Smooth muscle cell (in vitro differentiated cells): ENCODE measurements around the gene PTPRN2. TPM values are rescaled to one million over a fixed set of nuclear protein-coding genes. Genes with fewer than 3 reads are reported as not detected.

Experiments used
- DNase-seq: peaks from one replicate; lab custom pipeline; 2025; ENCODE audit not compliant: unreplicated experiment; lab: John Stamatoyannopoulos, UW
- H2AFZ ChIP-seq: fragments of 200-600 bp; sonication (generic); 2 replicates; pipeline ENCODE4 v1.6.0; 2016; ENCODE audit warnings: antibody characterized with exemption, low read depth, mild to moderate bottlenecking
- H3F3A ChIP-seq: fragments of 200-600 bp; sonication (generic); 2 replicates; pipeline ENCODE4 v1.6.0; 2017; ENCODE audit warnings: antibody characterized with exemption, low read depth
- H3K27ac ChIP-seq: fragments of 200-600 bp; sonication (generic); 2 replicates; pipeline ENCODE4 v1.5.1; 2016; ENCODE audit warnings: low read depth, mild to moderate bottlenecking
- H3K27me3 ChIP-seq: fragments of 200-600 bp; sonication (generic); 2 replicates; pipeline ENCODE4 v1.6.1; 2016; ENCODE audit warnings: low read depth, mild to moderate bottlenecking
- H3K36me3 ChIP-seq: fragments of 200-600 bp; sonication (generic); 2 replicates; pipeline ENCODE4 v1.5.1; 2016; ENCODE audit warnings: low read depth
- H3K4me1 ChIP-seq: fragments of 200-600 bp; sonication (generic); 2 replicates; pipeline ENCODE4 v1.5.1; 2016; ENCODE audit warnings: low read depth
- H3K4me2 ChIP-seq: fragments of 200-600 bp; sonication (generic); 2 replicates; pipeline ENCODE4 v1.6.0; 2016; ENCODE audit warnings: mild to moderate bottlenecking
- H3K4me3 ChIP-seq: fragments of 200-600 bp; sonication (generic); 2 replicates; pipeline ENCODE4 v1.5.1; 2016; ENCODE audit warnings: mild to moderate bottlenecking
- H3K79me2 ChIP-seq: fragments of 200-600 bp; sonication (generic); 2 replicates; pipeline ENCODE4 v1.6.0; 2016; ENCODE audit warnings: low read depth, mild to moderate bottlenecking
- H3K9ac ChIP-seq: fragments of 200-600 bp; sonication (generic); 2 replicates; pipeline ENCODE4 v1.6.0; 2016; ENCODE audit warnings: low read depth
- H3K9me3 ChIP-seq: fragments of 200-600 bp; sonication (generic); replicated peaks from 2 replicates; pipeline ENCODE4 v1.5.1; 2016; ENCODE audit warnings: low read depth
- H4K20me1 ChIP-seq: fragments of 200-600 bp; sonication (generic); 2 replicates; pipeline ENCODE4 v1.6.0; 2016; ENCODE audit warnings: low read depth
- WGBS: methylation state at CpG from one replicate; pipeline ENCODE4 v1.1.7; 2016; ENCODE audit warnings: low lambda C conversion rate; 5-methylcytosine and 5-hydroxymethylcytosine counted together
- polyA plus RNA-seq: library from polyadenylated mRNA; unstranded; fragments of >200 nt; fragmentation: Nextera tagmentation; extraction: Ambion mirVana; gene quantifications from 2 replicates; pipeline ENCODE4 v1.2.1, GENCODE V29; 2016
- total RNA-seq: library from RNA; depleted of rRNA; stranded (reverse); fragments of >200 nt; gene quantifications from 2 replicates; pipeline ENCODE4 v1.2.3, GENCODE V29; 2014
- TF ChIP-seq, protein P1 (sequence below): fragments of 200-600 bp; sonication (generic); IDR thresholded peaks from 2 replicates; pipeline ENCODE4 v1.5.1; 2017; ENCODE audit warnings: borderline replicate concordance, mild to moderate bottlenecking, antibody characterized with exemption; ENCODE audit not compliant: insufficient read depth, poor library complexity, severe bottlenecking

The PTPRN2 gene
- total and polyA plus RNA-seq, 2 experiments from 2014 or later = 0.09 to 0.87 TPM

DNA sequence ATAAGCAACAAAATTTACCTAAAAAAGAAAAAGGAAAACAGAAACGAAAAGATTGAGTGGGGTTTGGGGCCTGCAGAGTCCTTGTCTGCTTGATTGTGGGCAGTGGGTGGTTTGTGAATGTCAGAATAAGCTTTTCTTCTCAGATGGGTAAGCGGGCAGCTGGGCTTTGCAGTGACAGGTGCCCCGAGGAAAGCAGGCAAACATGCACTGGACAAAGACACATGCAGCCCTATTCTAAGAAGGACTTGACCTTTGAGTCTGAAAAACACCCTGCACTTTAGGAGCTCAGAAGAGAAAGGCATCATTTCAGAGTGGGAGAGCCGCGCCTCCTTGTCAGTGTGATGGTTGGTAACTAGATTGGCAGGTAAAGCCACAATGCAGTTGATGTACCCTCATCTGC, 562.7 kb downstream of the PTPRN2 start:
- Histone ChIP-seq H3K4me1 (no peaks in the 10 kb centered on the region), H2AFZ (no peak overlapping the region), H3K27me3 (peaks cover 5% of the 10 kb centered on the region), H3K27ac (no peak overlapping the region), H4K20me1 (no peaks in the 10 kb centered on the region), H3K36me3 (no peaks in the 10 kb centered on the region), H3K9me3 (no peaks in the 10 kb centered on the region), H3K9ac (no peak overlapping the region), H3K79me2 (no peaks in the 10 kb centered on the region), H3K4me3 (no peak overlapping the region), H3F3A (no peaks in the 10 kb centered on the region), H3K4me2 (no peak overlapping the region)
- DNase-seq = no peak
- WGBS = 95% methylated on average over 5 of the region's 5 CpGs
- TF ChIP-seq, protein P1, sequence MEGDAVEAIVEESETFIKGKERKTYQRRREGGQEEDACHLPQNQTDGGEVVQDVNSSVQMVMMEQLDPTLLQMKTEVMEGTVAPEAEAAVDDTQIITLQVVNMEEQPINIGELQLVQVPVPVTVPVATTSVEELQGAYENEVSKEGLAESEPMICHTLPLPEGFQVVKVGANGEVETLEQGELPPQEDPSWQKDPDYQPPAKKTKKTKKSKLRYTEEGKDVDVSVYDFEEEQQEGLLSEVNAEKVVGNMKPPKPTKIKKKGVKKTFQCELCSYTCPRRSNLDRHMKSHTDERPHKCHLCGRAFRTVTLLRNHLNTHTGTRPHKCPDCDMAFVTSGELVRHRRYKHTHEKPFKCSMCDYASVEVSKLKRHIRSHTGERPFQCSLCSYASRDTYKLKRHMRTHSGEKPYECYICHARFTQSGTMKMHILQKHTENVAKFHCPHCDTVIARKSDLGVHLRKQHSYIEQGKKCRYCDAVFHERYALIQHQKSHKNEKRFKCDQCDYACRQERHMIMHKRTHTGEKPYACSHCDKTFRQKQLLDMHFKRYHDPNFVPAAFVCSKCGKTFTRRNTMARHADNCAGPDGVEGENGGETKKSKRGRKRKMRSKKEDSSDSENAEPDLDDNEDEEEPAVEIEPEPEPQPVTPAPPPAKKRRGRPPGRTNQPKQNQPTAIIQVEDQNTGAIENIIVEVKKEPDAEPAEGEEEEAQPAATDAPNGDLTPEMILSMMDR = no peak

DNA sequence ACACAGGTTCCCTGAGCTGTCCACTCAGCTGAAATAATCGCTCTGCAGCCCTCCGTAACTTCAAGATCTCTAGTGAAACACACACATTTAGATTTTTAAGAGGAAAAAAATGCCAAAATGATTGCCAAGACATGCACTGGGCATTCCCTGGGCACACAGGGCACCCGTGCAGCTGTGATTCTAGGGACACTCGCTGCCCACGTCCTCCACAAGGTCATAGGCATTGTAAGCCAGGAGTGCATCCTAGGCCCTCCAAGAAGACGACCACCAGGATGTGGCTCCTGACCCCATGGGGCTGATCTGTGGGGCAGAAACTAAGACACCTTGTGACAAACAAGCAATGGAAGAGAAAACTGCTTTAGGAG, 563.3 kb downstream of the PTPRN2 start:
- no peak overlapping the region for H3K4me2 ChIP-seq
- H3K4me1 ChIP-seq = no peaks in the 10 kb centered on the region
- TF ChIP-seq, protein P1 = no peak
- no peak overlapping the region for H3K27ac ChIP-seq
- H3K9me3 ChIP-seq = no peaks in the 10 kb centered on the region
- 93% methylated on average over 6 of the region's 6 CpGs for WGBS
- H3F3A ChIP-seq = no peaks in the 10 kb centered on the region
- peaks cover 5% of the 10 kb centered on the region for H3K27me3 ChIP-seq
- H3K36me3 ChIP-seq = no peaks in the 10 kb centered on the region
- H2AFZ ChIP-seq = no peak overlapping the region
- no peak overlapping the region for H3K9ac ChIP-seq
- H3K79me2 ChIP-seq = no peaks in the 10 kb centered on the region
- no peaks in the 10 kb centered on the region for H4K20me1 ChIP-seq
- DNase-seq = no peak
- H3K4me3 ChIP-seq = no peak overlapping the region

GRCh38 chr7:158023681-158024350, 563.8 kb downstream of the PTPRN2 start:
- Histone ChIP-seq H3K4me2 (no peak overlapping the region), H3K4me1 (no peaks in the 10 kb centered on the region), H3F3A (no peaks in the 10 kb centered on the region), H3K27ac (no peak overlapping the region), H3K27me3 (peaks cover 5% of the 10 kb centered on the region), H2AFZ (no peak overlapping the region), H3K79me2 (no peaks in the 10 kb centered on the region), H3K4me3 (no peak overlapping the region), H3K9me3 (no peaks in the 10 kb centered on the region), H3K9ac (no peak overlapping the region), H4K20me1 (no peaks in the 10 kb centered on the region), H3K36me3 (no peaks in the 10 kb centered on the region)
- WGBS = 92% methylated on average over 7 of the region's 7 CpGs
- DNase-seq = no peak
- TF ChIP-seq, protein P1 = no peak

DNA sequence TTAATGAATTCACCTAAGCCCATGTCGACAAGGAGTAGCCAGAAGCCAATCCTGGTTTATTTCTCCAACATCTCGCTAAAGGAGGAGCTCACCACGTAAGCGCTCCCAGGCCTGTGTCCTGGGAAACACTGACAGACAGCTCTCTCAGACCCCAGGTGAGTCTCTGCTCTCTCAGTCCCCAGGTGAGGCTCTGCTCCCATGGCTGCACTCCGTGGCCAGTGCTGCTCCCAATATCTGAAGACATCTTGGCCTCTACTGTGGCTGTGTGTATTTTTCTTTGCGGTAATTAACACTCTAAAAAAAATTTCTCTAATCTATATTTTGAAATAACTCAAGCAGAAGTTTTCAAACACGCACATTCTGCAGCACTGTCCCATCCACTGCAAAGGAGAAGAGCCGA, 564.5 kb downstream of the PTPRN2 start:
- H3K9me3 ChIP-seq = no peaks in the 10 kb centered on the region
- H2AFZ ChIP-seq = no peak overlapping the region
- no peak overlapping the region for H3K4me3 ChIP-seq
- WGBS = 80% methylated on average over 8 of the region's 8 CpGs
- H3K4me2 ChIP-seq = no peak overlapping the region
- H4K20me1 ChIP-seq = no peaks in the 10 kb centered on the region
- no peaks in the 10 kb centered on the region for H3F3A ChIP-seq
- TF ChIP-seq, protein P1 = no peak
- H3K79me2 ChIP-seq = no peaks in the 10 kb centered on the region
- H3K36me3 ChIP-seq = no peaks in the 10 kb centered on the region
- DNase-seq = no peak
- no peaks in the 10 kb centered on the region for H3K4me1 ChIP-seq
- H3K27ac ChIP-seq = no peak overlapping the region
- H3K9ac ChIP-seq = no peak overlapping the region
- H3K27me3 ChIP-seq = peaks cover 5% of the 10 kb centered on the region
